NK-92 (cell line): ENCODE results near the gene AOAH.

Experiments used
- DNase-seq: peaks from one replicate; lab custom pipeline; 2025; ENCODE audit not compliant: unreplicated experiment; lab: John Stamatoyannopoulos, UW

Gene AOAH

GRCh38 chr7:36692456-36692855 is 31.8 kb downstream of the AOAH start:
- DNase-seq: no peak

GRCh38 chr7:36691983-36692382 is 32.3 kb downstream of the AOAH start:
- DNase-seq: no peak

GRCh38 chr7:36690514-36691187 is 33.6 kb downstream of the AOAH start:
- DNase-seq: no peak

- DNase-seq: no peak
Measured at GRCh38 chr7:36690041-36690440, 34.3 kb downstream of the AOAH start.

GRCh38 chr7:36686499-36686898 is 37.8 kb downstream of the AOAH start:
- DNase-seq: no peak

GRCh38 chr7:36684954-36685353 is 39.3 kb downstream of the AOAH start:
- no peak for DNase-seq

GRCh38 chr7:36683695-36684357 is 40.5 kb downstream of the AOAH start:
- DNase-seq: no peak

GRCh38 chr7:36683111-36683510 is 41.2 kb downstream of the AOAH start:
- no peak for DNase-seq

GRCh38 chr7:36682102-36682501 is 42.2 kb downstream of the AOAH start:
- no peak for DNase-seq

- DNase-seq: no peak
Measured at GRCh38 chr7:36677769-36678437, 46.4 kb downstream of the AOAH start.

GRCh38 chr7:36673703-36674102 is 50.6 kb downstream of the AOAH start:
- DNase-seq: no peak

GRCh38 chr7:36671432-36671829 is 52.9 kb downstream of the AOAH start:
- DNase-seq: no peak

GRCh38 chr7:36670585-36671431 is 53.5 kb downstream of the AOAH start:
- no peak for DNase-seq

- no peak for DNase-seq
Measured at GRCh38 chr7:36668750-36669149, 55.5 kb downstream of the AOAH start.

- no peak for DNase-seq
Measured at GRCh38 chr7:36668080-36668479, 56.2 kb downstream of the AOAH start.

- DNase-seq: no peak
Measured at GRCh38 chr7:36667007-36667745, 57.1 kb downstream of the AOAH start.

- no peak for DNase-seq
Measured at GRCh38 chr7:36663481-36663880, 60.8 kb downstream of the AOAH start.

- DNase-seq: no peak
Measured at GRCh38 chr7:36661135-36661840, 63.0 kb downstream of the AOAH start.

GRCh38 chr7:36659638-36660341 is 64.5 kb downstream of the AOAH start:
- DNase-seq: no peak

- no peak for DNase-seq
Measured at GRCh38 chr7:36659172-36659516, 65.2 kb downstream of the AOAH start.
